HCT116 (cell line): ENCODE data around the gene NRXN2. TPM values are rescaled to one million over a fixed set of nuclear protein-coding genes. Genes with fewer than 3 reads are reported as not detected.

Source experiments
- ATAC-seq: fragments of 200-7000 bp; cut with Tn5 transposase; 2 replicates; pipeline ENCODE4 v1.9.1; 2020; ENCODE audit warnings: mild to moderate bottlenecking, moderate library complexity
- BruUV-seq: library from RNA; stranded (reverse); fragments of 400-500 nt; replicated peaks from 2 replicates; lab custom pipeline; 2021; lab: Mats Ljungman, UMichigan
- CTCF ChIA-PET: fragments of 300-600 bp; sonication (Branson Sonifier 250); formaldehyde crosslinking; loops from one replicate; lab custom pipeline; 2021; ENCODE audit warnings: antibody characterized with exemption; lab: Charles Lee
- POLR2A ChIA-PET: fragments of 300-600, 350-600 bp; sonication (Branson Sonifier 250); formaldehyde crosslinking; loops from one replicate; lab custom pipeline; 2021; ENCODE audit warnings: antibody characterized with exemption; lab: Charles Lee
- RAD21 ChIA-PET, 2 experiments: fragments of 300-600 bp; sonication (Branson Sonifier 250); formaldehyde crosslinking; loops; one replicate each; lab custom pipeline; 2023; ENCODE audit warnings: low total read pairs in 2 of 2; ENCODE audit not compliant: uncharacterized antibody in 2 of 2, unreplicated experiment in 2 of 2, low non-redundant PET in 1 of 2; lab: Charles Lee
- DNase-seq: peaks from one replicate; pipeline ENCODE4 v3.0.0-alpha.2; 2010; ENCODE audit warnings: low read depth, low spot score
- H2AFZ ChIP-seq: fragments of 200-600 bp; shearing (Covaris generic), sonication (generic); 2 replicates; pipeline ENCODE4 v1.6.1; 2017; ENCODE audit warnings: low read depth, mixed run types, mixed read lengths, antibody characterized with exemption, low read length; ENCODE audit not compliant: poor library complexity, severe bottlenecking
- H3K27ac ChIP-seq: 2 replicates; pipeline ENCODE4 v1.5.1; 2012; ENCODE audit warnings: low read depth, low read length
- H3K27me3 ChIP-seq: fragments of 200-600 bp; sonication (generic); 2 replicates; pipeline ENCODE4 v1.6.1; 2016; ENCODE audit warnings: mixed run types, low read length, mixed read lengths; ENCODE audit not compliant: insufficient read depth
- H3K36me3 ChIP-seq, 2 experiments: fragments of 200-500 bp in 1 of 2; fragments of 200-600 bp in 1 of 2; sonication (Bioruptor generic) in 1 of 2; sonication (generic) in 1 of 2; 2 replicates each; pipeline versions ENCODE4 v1.5.1 to v1.6.1; 2014 to 2016; ENCODE audit warnings: low read length in 2 of 2, inconsistent platforms in 1 of 2, mixed read lengths in 1 of 2, mixed run types in 1 of 2; ENCODE audit not compliant: insufficient read depth in 2 of 2, control insufficient read depth in 1 of 2
- H3K4me1 ChIP-seq, 2 experiments: fragments of 200-600 bp in 1 of 2; sonication (generic) in 1 of 2; 2 replicates each; pipeline versions ENCODE4 v1.5.1 to v1.6.1; 2012 to 2017; ENCODE audit warnings: low read length in 2 of 2, inconsistent platforms in 1 of 2, mild to moderate bottlenecking in 1 of 2, mixed read lengths in 1 of 2, mixed run types in 1 of 2, moderate library complexity in 1 of 2; ENCODE audit not compliant: insufficient read depth in 2 of 2, control insufficient read depth in 1 of 2
- H3K4me2 ChIP-seq: fragments of 200-600 bp; sonication (generic); 2 replicates; pipeline ENCODE4 v1.6.1; 2017; ENCODE audit warnings: mixed run types, low read length, mixed read lengths
- H3K4me3 ChIP-seq, 2 experiments: fragments of 200-600 bp in 1 of 2; sonication (generic) in 1 of 2; replicated peaks in 1 of 2; 2 replicates each; pipeline ENCODE4 v1.5.1; 2011 to 2016; ENCODE audit warnings: low read length in 2 of 2, control low read depth in 1 of 2, low read depth in 1 of 2, mild to moderate bottlenecking in 1 of 2, mixed read lengths in 1 of 2, mixed run types in 1 of 2
- H3K79me2 ChIP-seq: fragments of 200-600 bp; sonication (generic); 2 replicates; pipeline ENCODE4 v1.6.1; 2017; ENCODE audit warnings: mild to moderate bottlenecking, mixed run types, low read length, moderate library complexity, mixed read lengths; ENCODE audit not compliant: insufficient read depth
- H3K9ac ChIP-seq: fragments of 200-600 bp; sonication (generic); 2 replicates; pipeline ENCODE4 v1.6.1; 2016; ENCODE audit warnings: low read length, mixed read lengths
- H3K9me2 ChIP-seq: fragments of 200-600 bp; sonication (generic), shearing (Covaris generic); 2 replicates; pipeline ENCODE4 v1.6.1; 2017; ENCODE audit warnings: mixed run types, mild to moderate bottlenecking, moderate library complexity; ENCODE audit not compliant: insufficient read depth
- H3K9me3 ChIP-seq, 2 experiments: fragments of 200-500 bp in 1 of 2; fragments of 200-600 bp in 1 of 2; sonication (Bioruptor generic) in 1 of 2; sonication (generic) in 1 of 2; 2 replicates each; pipeline ENCODE4 v1.6.1; 2014 to 2017; ENCODE audit warnings: low read length in 2 of 2, mixed read lengths in 2 of 2, inconsistent platforms in 1 of 2, low read depth in 1 of 2, mild to moderate bottlenecking in 1 of 2, mixed run types in 1 of 2, moderate library complexity in 1 of 2; ENCODE audit not compliant: control insufficient read depth in 1 of 2, insufficient read depth in 1 of 2
- H4K20me1 ChIP-seq: fragments of 200-600 bp; sonication (generic), shearing (Covaris generic); 2 replicates; pipeline ENCODE4 v1.6.1; 2017; ENCODE audit warnings: mixed run types, mild to moderate bottlenecking, moderate library complexity; ENCODE audit not compliant: insufficient read depth
- ATF3 ChIP-seq: IDR thresholded peaks from 2 replicates; pipeline ENCODE4 v1.6.1; 2012
- CEBPB ChIP-seq: IDR thresholded peaks from 2 replicates; pipeline ENCODE4 v1.6.1; 2012; ENCODE audit warnings: low read depth
- CTCF ChIP-seq, 3 experiments: fragments of 200-600 bp in 1 of 3; sonication (generic) in 1 of 3; IDR thresholded peaks in 2 of 3; conservative IDR thresholded peaks in 1 of 3; 2 replicates each; pipeline ENCODE4 v1.5.1; 2012 to 2017; ENCODE audit warnings: low read depth in 2 of 3, low read length in 2 of 3, antibody characterized with exemption in 1 of 3, borderline replicate concordance in 1 of 3, control low read depth in 1 of 3, mild to moderate bottlenecking in 1 of 3, mixed read lengths in 1 of 3, mixed run types in 1 of 3, moderate library complexity in 1 of 3; ENCODE audit not compliant: insufficient read depth in 1 of 3
- EZH2phosphoT487 ChIP-seq: fragments of 200-600 bp; IDR thresholded peaks from 2 replicates; pipeline ENCODE4 v1.6.1; 2018; ENCODE audit warnings: antibody characterized with exemption, borderline replicate concordance
- JUND ChIP-seq: IDR thresholded peaks from 2 replicates; pipeline ENCODE4 v1.6.1; 2012
- POLR2AphosphoS5 ChIP-seq: IDR thresholded peaks from 2 replicates; pipeline ENCODE4 v1.6.1; 2011; ENCODE audit warnings: mild to moderate bottlenecking, low read depth, low read length, moderate library complexity
- SIN3A ChIP-seq: IDR thresholded peaks from 2 replicates; pipeline ENCODE4 v1.6.1; 2012; ENCODE audit warnings: low read depth
- TCF7L2 ChIP-seq: IDR thresholded peaks from 2 replicates; pipeline ENCODE4 v1.7.0; 2011; ENCODE audit warnings: borderline replicate concordance, inconsistent platforms; ENCODE audit not compliant: insufficient read depth, insufficient read length; ENCODE audit errors: extremely low read depth
- ZBTB33 ChIP-seq: IDR thresholded peaks from 2 replicates; pipeline ENCODE4 v1.6.1; 2011; ENCODE audit warnings: mild to moderate bottlenecking, low read length, moderate library complexity; ENCODE audit not compliant: insufficient replicate concordance; ENCODE audit errors: extremely low read depth
- intact Hi-C: fragments of 100-400 bp; cut with micrococcal nuclease; formaldehyde crosslinking; loops from 2 replicates; pipeline ENCODE4 v1.10.0; 2022
- total RNA-seq: library from RNA; stranded (reverse); gene quantifications from one replicate; pipeline ENCODE4 v1.2.1, GENCODE V29; 2021; ENCODE audit not compliant: unreplicated experiment

NRXN2 gene
- total RNA-seq, 1 experiment from 2014 or later: 1.5 TPM

DNA sequence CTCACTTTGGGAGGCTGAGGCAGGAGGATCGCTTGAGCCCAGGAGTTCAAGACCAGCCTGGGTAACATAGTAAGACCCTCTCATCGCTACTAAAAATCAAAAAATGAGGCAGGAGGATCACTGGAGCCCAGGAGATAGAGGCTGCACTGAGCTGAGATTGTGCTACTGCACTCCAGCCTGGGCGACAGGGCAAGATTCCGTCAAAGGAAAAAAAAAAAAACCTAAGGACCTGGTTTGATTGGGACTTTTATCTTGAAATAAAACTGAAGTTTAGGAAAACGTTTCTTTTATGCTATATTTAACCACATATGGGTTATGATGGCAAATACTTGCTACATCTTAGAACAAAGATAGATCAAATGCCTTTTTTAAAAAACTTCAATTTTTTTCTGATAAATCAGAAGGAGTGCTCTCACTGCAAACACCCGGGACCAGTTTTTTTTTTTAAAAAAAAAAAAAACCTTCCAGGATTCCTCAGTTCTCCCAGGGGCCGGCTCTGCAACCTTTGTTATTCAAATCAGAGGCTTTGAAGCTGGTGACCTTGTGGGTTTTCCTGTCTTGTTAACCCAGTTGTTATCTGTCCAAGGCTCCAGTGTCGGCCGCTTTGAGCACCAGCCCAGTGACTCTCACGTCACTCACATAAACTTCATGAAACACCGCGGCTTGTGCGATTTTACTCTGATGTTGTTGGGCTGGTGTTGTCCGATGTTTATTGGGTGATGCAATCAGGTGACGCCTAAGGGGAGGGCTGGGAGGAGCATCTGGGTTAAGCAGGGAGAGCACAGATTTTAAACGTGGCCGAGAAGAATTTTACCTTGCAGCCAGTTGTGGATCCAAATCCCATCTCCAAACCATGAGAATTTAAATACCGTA lies 156.7 kb downstream of the NRXN2 start (continued):
- TF ChIP-seq ZBTB33 (peak; percentile 17), JUND (no peak), SIN3A (no peak; the same call in 1 of the 2 replicates)
- TF ChIP-seq, all 23 proteins: peak for 6

GRCh38 chr11:64564947-64565889 lies 157.8 kb downstream of the NRXN2 start:
- intact Hi-C loops: no loop called here
- H3K79me2 ChIP-seq: no peaks in the 10 kb centered on the region
- no peak for TF ChIP-seq ATF3
- no peak for TF ChIP-seq POLR2AphosphoS5
- no peak for TF ChIP-seq TCF7L2
- TF ChIP-seq EZH2phosphoT487: no peak
- no peak for TF ChIP-seq CEBPB
- peak in 2 of 3 experiments; percentile 30 to 37; a peak in 4 of 6 replicates for TF ChIP-seq CTCF (IDR thresholded peaks at IDR 0.05 in 2 of 3, conservative IDR thresholded peaks at IDR 0.05 in 1 of 3; ENCODE audit: borderline replicate concordance in 1 of 3, insufficient read depth in 1 of 3, low read depth in 2 of 3, low read length in 2 of 3)
- TF ChIP-seq, all 23 proteins: peak for 1
- H3K36me3 ChIP-seq: no peaks in the 10 kb centered on the region
- no peak overlapping the region for H3K4me3 ChIP-seq
- no peaks in the 10 kb centered on the region for H3K9me2 ChIP-seq
- H4K20me1 ChIP-seq: no peaks in the 10 kb centered on the region
- ATAC-seq (peak; percentile 55), DNase-seq (no peak)
- peak overlapping the region; percentile 78; the same call in 1 of the 2 replicates for H3K4me2 ChIP-seq
- POLR2A ChIA-PET: interaction anchor here (0.7 to 0.8 kb wide), 2 partner anchors 69 to 85 kb away, joined by 3 to 4 read pairs; no protein-coding TSS in a partner anchor
- CTCF ChIA-PET: interaction anchor here (0.6 kb wide), 1 partner anchor 916 kb away, joined by 3 read pairs; no protein-coding TSS in a partner anchor
- no peaks in the 10 kb centered on the region for H3K27me3 ChIP-seq
- no peaks in the 10 kb centered on the region for H3K9me3 ChIP-seq
- no TSS peak for BruUV-seq
- H3K9ac ChIP-seq: no peak overlapping the region
- peaks cover 13 to 20% of the 10 kb centered on the region in 2 experiments for H3K4me1 ChIP-seq
- H3K27ac ChIP-seq: no peak overlapping the region
- RAD21 ChIA-PET: no interaction called here
- no peak overlapping the region for H2AFZ ChIP-seq
